H1 (cell line): Measurements from ENCODE around the gene ZFP36L2. TPM values are rescaled to one million over a fixed set of nuclear protein-coding genes. Genes with fewer than 3 reads are reported as not detected.

ENCODE experiments used
- CTCF ChIA-PET: fragments of 300-600 bp; sonication (Branson Sonifier 250); formaldehyde crosslinking; loops from one replicate; lab custom pipeline; 2021; ENCODE audit not compliant: partially characterized antibody; lab: Charles Lee
- POLR2A ChIA-PET: fragments of 300-600 bp; sonication (Branson Sonifier 250); formaldehyde crosslinking; loops from one replicate; lab custom pipeline; 2021; ENCODE audit warnings: inconsistent platforms; ENCODE audit not compliant: partially characterized antibody; lab: Charles Lee
- DNase-seq, 2 experiments: peaks; one replicate each; pipeline versions ENCODE4 v3.0.0 to v3.0.0-alpha.2; 2010 to 2022; ENCODE audit warnings: low spot score in 2 of 2, low read depth in 1 of 2, mixed read lengths in 1 of 2
- FAIRE-seq: peaks from 2 replicates; lab custom pipeline; 2011; peaks lifted over from hg19 to GRCh38; lab: Jason Lieb, UNC
- H2AFZ ChIP-seq: 2 replicates; pipeline ENCODE4 v1.8.1; 2012; ENCODE audit warnings: low read length, inconsistent platforms
- H2AK5ac ChIP-seq: 2 replicates; pipeline ENCODE4 v1.6.1; 2013; ENCODE audit warnings: low read depth, low read length
- H2BK120ac ChIP-seq: replicated peaks from 2 replicates; pipeline ENCODE3; 2013; ENCODE audit warnings: low read depth, low read length, inconsistent platforms
- H2BK12ac ChIP-seq: 2 replicates; pipeline ENCODE4 v1.6.1; 2013; ENCODE audit warnings: low read depth, low read length
- H2BK15ac ChIP-seq: 2 replicates; pipeline ENCODE4 v1.6.1; 2013; ENCODE audit warnings: low read length
- H2BK20ac ChIP-seq: 2 replicates; pipeline ENCODE4 v1.6.1; 2013; ENCODE audit warnings: low read length
- H2BK5ac ChIP-seq: 2 replicates; pipeline ENCODE4 v1.6.1; 2013; ENCODE audit warnings: low read depth, low read length
- H3K14ac ChIP-seq: 2 replicates; pipeline ENCODE4 v1.6.1; 2013; ENCODE audit warnings: inconsistent platforms; ENCODE audit not compliant: insufficient read length
- H3K18ac ChIP-seq: 2 replicates; pipeline ENCODE4 v1.6.1; 2013; ENCODE audit warnings: low read length; ENCODE audit errors: extremely low read depth
- H3K23ac ChIP-seq: 2 replicates; pipeline ENCODE4 v1.6.1; 2013; ENCODE audit warnings: inconsistent platforms; ENCODE audit not compliant: insufficient read length
- H3K23me2 ChIP-seq: 2 replicates; pipeline ENCODE4 v1.6.1; 2013; ENCODE audit warnings: low read depth, low read length
- H3K27ac ChIP-seq: 2 replicates; pipeline ENCODE4 v1.6.1; 2011; ENCODE audit warnings: low read depth, low read length, inconsistent platforms
- H3K27me3 ChIP-seq, 4 experiments: replicated peaks in 1 of 4; 1 replicate in 1 of 4; 2 replicates in 3 of 4; pipeline versions ENCODE4 v1.6.1 to v1.8.1; 2011 to 2013; ENCODE audit warnings: low read length in 3 of 4, mild to moderate bottlenecking in 3 of 4, inconsistent platforms in 2 of 4, mixed read lengths in 2 of 4, moderate library complexity in 1 of 4; ENCODE audit not compliant: control insufficient read depth in 3 of 4, insufficient read depth in 3 of 4; ENCODE audit errors: extremely low read depth in 1 of 4
- H3K36me3 ChIP-seq, 4 experiments: 2 replicates each; pipeline versions ENCODE4 v1.6.1 to v1.8.1; 2011 to 2013; ENCODE audit warnings: mild to moderate bottlenecking in 4 of 4, low read length in 3 of 4, moderate library complexity in 2 of 4, control low read depth in 1 of 4, inconsistent platforms in 1 of 4; ENCODE audit not compliant: insufficient read depth in 4 of 4, control insufficient read depth in 2 of 4
- H3K4ac ChIP-seq: replicated peaks from 2 replicates; pipeline ENCODE3; 2013; ENCODE audit warnings: low read length, low read depth, mixed read lengths, inconsistent platforms; ENCODE audit not compliant: insufficient read length
- H3K4me1 ChIP-seq, 4 experiments: replicated peaks in 1 of 4; 1 replicate in 1 of 4; 2 replicates in 3 of 4; pipeline versions ENCODE4 v1.6.1 to v1.8.1; 2011 to 2013; ENCODE audit warnings: low read length in 3 of 4, inconsistent platforms in 2 of 4, mixed read lengths in 1 of 4; ENCODE audit not compliant: insufficient read depth in 4 of 4, control insufficient read depth in 3 of 4
- H3K4me2 ChIP-seq, 2 experiments: 2 replicates each; pipeline versions ENCODE4 v1.6.1 to v1.8.1; 2011 to 2013; ENCODE audit warnings: low read depth in 2 of 2, low read length in 2 of 2, control low read depth in 1 of 2, inconsistent platforms in 1 of 2, mild to moderate bottlenecking in 1 of 2; ENCODE audit not compliant: insufficient read depth in 1 of 2
- H3K4me3 ChIP-seq, 4 experiments: fragments of 200-600, 300-600 bp in 1 of 4; sonication (generic), shearing (Covaris generic), sonication (Bioruptor Twin) in 1 of 4; 2 replicates each; pipeline versions ENCODE4 v1.5.1 to v1.8.1; 2011 to 2016; ENCODE audit warnings: low read length in 4 of 4, low read depth in 3 of 4, control low read depth in 2 of 4, inconsistent platforms in 2 of 4, mild to moderate bottlenecking in 2 of 4, mixed read lengths in 1 of 4, moderate library complexity in 1 of 4; ENCODE audit not compliant: insufficient read depth in 2 of 4; ENCODE audit errors: extremely low read depth in 1 of 4
- H3K56ac ChIP-seq: replicated peaks from 2 replicates; pipeline ENCODE3; 2013; ENCODE audit warnings: low read depth, mild to moderate bottlenecking, mixed read lengths, low read length, inconsistent platforms; ENCODE audit not compliant: insufficient read length
- H3K79me1 ChIP-seq: 2 replicates; pipeline ENCODE4 v1.6.1; 2013; ENCODE audit warnings: low read depth, low read length, control low read depth
- H3K79me2 ChIP-seq, 2 experiments: 2 replicates each; pipeline versions ENCODE4 v1.6.1 to v1.8.1; 2012 to 2013; ENCODE audit warnings: low read length in 2 of 2, mild to moderate bottlenecking in 2 of 2, inconsistent platforms in 1 of 2; ENCODE audit not compliant: insufficient read depth in 2 of 2, control insufficient read depth in 1 of 2
- H3K9ac ChIP-seq, 4 experiments: replicated peaks in 1 of 4; 1 replicate in 1 of 4; 2 replicates in 3 of 4; pipeline versions ENCODE4 v1.6.1 to v1.8.1; 2011 to 2013; ENCODE audit warnings: low read depth in 3 of 4, low read length in 3 of 4, control low read depth in 2 of 4, mild to moderate bottlenecking in 2 of 4, moderate library complexity in 2 of 4, inconsistent platforms in 1 of 4; ENCODE audit errors: extremely low read depth in 1 of 4
- H3K9me3 ChIP-seq, 2 experiments: 2 replicates each; pipeline versions ENCODE4 v1.6.1 to v1.8.1; 2012 to 2013; ENCODE audit warnings: mild to moderate bottlenecking in 2 of 2, moderate library complexity in 2 of 2, control low read depth in 1 of 2, inconsistent platforms in 1 of 2, low read depth in 1 of 2, low read length in 1 of 2, mixed read lengths in 1 of 2; ENCODE audit not compliant: insufficient read depth in 2 of 2
- H4K20me1 ChIP-seq, 2 experiments: replicated peaks in 1 of 2; 2 replicates each; pipeline versions ENCODE3 to v1.8.1; 2011 to 2013; ENCODE audit warnings: inconsistent platforms in 2 of 2, low read length in 2 of 2, mild to moderate bottlenecking in 1 of 2; ENCODE audit not compliant: insufficient read depth in 2 of 2, control insufficient read depth in 1 of 2
- H4K5ac ChIP-seq: 2 replicates; pipeline ENCODE4 v1.6.1; 2013; ENCODE audit warnings: low read length, low read depth, mixed read lengths, inconsistent platforms; ENCODE audit not compliant: insufficient read length
- H4K8ac ChIP-seq: 2 replicates; pipeline ENCODE4 v1.8.0; 2013; ENCODE audit warnings: mild to moderate bottlenecking, moderate library complexity, low read length, inconsistent platforms; ENCODE audit not compliant: insufficient read depth; ENCODE audit errors: extremely low read depth
- H4K91ac ChIP-seq: replicated peaks from 2 replicates; pipeline ENCODE3; 2013; ENCODE audit warnings: low read length, mixed read lengths, inconsistent platforms; ENCODE audit not compliant: insufficient read length
- ASH2L ChIP-seq: fragments of 200-600, 300-600 bp; sonication (generic); IDR thresholded peaks from one replicate; pipeline ENCODE4 v1.7.1; 2017; ENCODE audit warnings: low read length
- CREB1 ChIP-seq: IDR thresholded peaks from 2 replicates; pipeline ENCODE4 v1.6.1; 2012; ENCODE audit warnings: inconsistent platforms
- EGR1 ChIP-seq: IDR thresholded peaks from 2 replicates; pipeline ENCODE4 v1.6.1; 2011; ENCODE audit warnings: low read depth, low read length, borderline replicate concordance
- GABPA ChIP-seq: IDR thresholded peaks from 2 replicates; pipeline ENCODE4 v1.6.1; 2011; ENCODE audit warnings: mild to moderate bottlenecking, low read length, moderate library complexity, borderline replicate concordance; ENCODE audit not compliant: insufficient read depth
- HDAC2 ChIP-seq, 2 experiments: fragments of 300-600 bp in 1 of 2; sonication (generic) in 1 of 2; IDR thresholded peaks; 2 replicates each; pipeline ENCODE4 v1.6.1; 2011 to 2012; ENCODE audit warnings: low read depth in 2 of 2, low read length in 2 of 2, mild to moderate bottlenecking in 2 of 2, moderate library complexity in 2 of 2, borderline replicate concordance in 1 of 2, inconsistent platforms in 1 of 2
- SUZ12 ChIP-seq: fragments of 200-600 bp; sonication (generic); IDR thresholded peaks from 2 replicates; pipeline ENCODE4 v1.6.1; 2012; ENCODE audit warnings: mild to moderate bottlenecking, inconsistent platforms, low read length, moderate library complexity, mixed read lengths
- YY1 ChIP-seq: IDR thresholded peaks from 2 replicates; pipeline ENCODE4 v1.6.1; 2011; ENCODE audit warnings: low read depth, mild to moderate bottlenecking, low read length
- ZNF274 ChIP-seq: IDR thresholded peaks from 2 replicates; pipeline ENCODE4 v1.7.0; 2012; ENCODE audit warnings: low read length, borderline replicate concordance; ENCODE audit errors: extremely low read depth
- WGBS, 2 experiments: shearing (Covaris generic) in 1 of 2; methylation state at CpG; one replicate each; pipeline versions ENCODE4 v1.1.6 to v1.1.7; 2013 to 2015; ENCODE audit warnings: low lambda C conversion rate in 2 of 2, mixed read lengths in 2 of 2, inconsistent platforms in 1 of 2, low coverage in 1 of 2, missing lambda C conversion rate in 1 of 2; ENCODE audit not compliant: insufficient replicate concordance in 2 of 2, insufficient coverage in 1 of 2, insufficient read length in 1 of 2; ENCODE audit errors: extremely low coverage in 1 of 2, missing lambda C conversion rate in 1 of 2; 5-methylcytosine and 5-hydroxymethylcytosine counted together
- polyA plus RNA-seq, 7 experiments: library from polyadenylated mRNA; depleted of rRNA in 3 of 7; stranded (reverse) in 5 of 7; unstranded in 2 of 7; fragments of >200 nt in 5 of 7; fragments of 200-250 nt in 2 of 7; gene quantifications; 1 replicate in 5 of 7; 2 replicates in 1 of 7; 4 replicates in 1 of 7; pipeline versions ENCODE4 v1.2.1 to v1.2.3, GENCODE V29; 2011 to 2013; ENCODE audit warnings: missing spikeins in 2 of 7, mixed read lengths in 2 of 7
- total RNA-seq: library from RNA; stranded (reverse); fragmentation: NEBNext Ultra II Directional; extraction: Animal tissue kit (Norgen Biotek cat#: 25700); gene quantifications from 2 replicates; pipeline ENCODE4 v1.2.1, GENCODE V29; 2021

Gene ZFP36L2
- total and polyA plus RNA-seq, 2 of the 8 experiments (the other 6 are each of a cell fraction or from before 2014, with no cell fraction given): 13.4 to 102 TPM

- Histone ChIP-seq H3K18ac (peak overlapping the region; percentile 49; the same call in 1 of the 2 replicates), H2AFZ (no peak overlapping the region), H3K79me1 (no peaks in the 10 kb centered on the region), H3K14ac (no peak overlapping the region), H4K5ac (no peak overlapping the region), H4K8ac (no peak overlapping the region), H3K36me3 (no peaks in the 10 kb centered on the region), H2BK120ac (peak overlapping the region; percentile 76), H3K23ac (no peak overlapping the region), H3K9me3 (no peaks in the 10 kb centered on the region), H4K91ac (no peak overlapping the region), H2BK5ac (peak overlapping the region; percentile 2; the same call in 1 of the 2 replicates), H3K23me2 (peaks cover 8% of the 10 kb centered on the region), H3K4me1 (peaks cover 15 to 31% (median 23%) of the 10 kb centered on the region in 4 experiments), H2BK15ac (no peak overlapping the region), H2BK12ac (0 out of 2 replicates have a peak overlapping the region, but pooled peaks have one; percentile 2), H2BK20ac (peak overlapping the region; percentile 15; the same call in 1 of the 2 replicates), H3K27ac (no peak overlapping the region), H4K20me1 (peaks cover 0 to 3% of the 10 kb centered on the region in 2 experiments), H2AK5ac (no peak overlapping the region), H3K9ac (no peak overlapping the region), H3K27me3 (no peaks in the 10 kb centered on the region), H3K79me2 (no peaks in the 10 kb centered on the region), H3K4ac (no peak overlapping the region), H3K4me2 (no peak overlapping the region; a peak in 1 of 4 replicates), H3K56ac (no peak overlapping the region), H3K4me3 (no peak overlapping the region)
- CTCF ChIA-PET: interaction anchor here (0.6 to 7.6 kb wide), 20 partner anchors 8 to 386 kb away, joined by 3 to 101 read pairs (median 4); partner anchors contain the start of gene ZFP36L2
- no peak for FAIRE-seq
- DNase-seq: no peak
- WGBS, 2 experiments: 37% methylated on average over 6 of the region's 6 CpGs; no CpG with 5 or more reads in 1 of the 2 experiments
- POLR2A ChIA-PET: interaction anchor here (0.8 to 4.5 kb wide), 9 partner anchors 9 to 46 kb away, joined by 3 to 32 read pairs (median 4); partner anchors contain the start of gene ZFP36L2
- TF ChIP-seq GABPA (no peak), ZNF274 (no peak), ASH2L (no peak), SUZ12 (no peak), CREB1 (no peak), HDAC2 (IDR thresholded peaks at IDR 0.05; ENCODE audit: borderline replicate concordance in 1 of 2, low read depth in 2 of 2, low read length in 2 of 2) (no peak), YY1 (no peak), EGR1 (no peak)
These were observed 10.6 kb downstream of the ZFP36L2 start for GRCh38 chr2:43215673-43216255.
